Amniotic epithelial cell (primary cell): Measurements from ENCODE around the gene RNASE7.
A peak's percentile ranks its signal among the peaks of the same experiment; 100 is the strongest.
"Not testable (repeated sequence)": the region's sequence is repeated elsewhere in the genome, so short reads cannot be mapped to it uniquely, and the experiment has no call there.

Source experiments
- DNase-seq: peaks from one replicate; pipeline ENCODE4 v3.0.0-alpha.2; 2010; ENCODE audit warnings: low read depth

RNASE7 gene

GRCh38 chr14:21041676-21042433 is at the start of gene RNASE7:
RNASE7 (plus strand) TSS chr14:21042362; CDS start chr14:21042993, 631 bp downstream.
- DNase-seq, result peak; percentile 85

- no peak for DNase-seq
Observed at GRCh38 chr14:20996521-20996920, 45.6 kb upstream of the RNASE7 start.

- no peak for DNase-seq
Observed at GRCh38 chr14:20997115-20997514, 45.0 kb upstream of the RNASE7 start.

GRCh38 chr14:20997564-20997963 is 44.6 kb upstream of the RNASE7 start:
- no peak for DNase-seq

- no peak for DNase-seq
Observed at GRCh38 chr14:20998139-20998538, 44.0 kb upstream of the RNASE7 start.

GRCh38 chr14:20998674-20999366 is 43.3 kb upstream of the RNASE7 start, which contains the start of gene SLC39A2:
SLC39A2 (plus strand) TSS chr14:20999293; CDS start chr14:20999447, 154 bp downstream.
- peak; percentile 83 for DNase-seq

GRCh38 chr14:20999591-20999990 is 42.6 kb upstream of the RNASE7 start:
- no peak for DNase-seq

GRCh38 chr14:21001218-21001617 is 40.9 kb upstream of the RNASE7 start:
- no peak for DNase-seq

- DNase-seq, result no peak
Observed at GRCh38 chr14:21003788-21004346, 38.3 kb upstream of the RNASE7 start.

- not testable (repeated sequence) for DNase-seq
Observed at GRCh38 chr14:21009721-21010120, 32.4 kb upstream of the RNASE7 start.

- no peak for DNase-seq
Observed at GRCh38 chr14:21011136-21011535, 31.0 kb upstream of the RNASE7 start.

- peak; percentile 77 for DNase-seq
Observed at GRCh38 chr14:21014761-21015190, 27.4 kb upstream of the RNASE7 start.

GRCh38 chr14:21015312-21015711 is 26.9 kb upstream of the RNASE7 start:
- no peak for DNase-seq

GRCh38 chr14:21016413-21017190 is 25.6 kb upstream of the RNASE7 start:
- DNase-seq, result no peak

- DNase-seq, result no peak
Observed at GRCh38 chr14:21017528-21018245, 24.5 kb upstream of the RNASE7 start.

- DNase-seq, result no peak
Observed at GRCh38 chr14:21018286-21018685, 23.9 kb upstream of the RNASE7 start.

GRCh38 chr14:21018781-21019180 is 23.4 kb upstream of the RNASE7 start:
- no peak for DNase-seq

- DNase-seq, result no peak
Observed at GRCh38 chr14:21019366-21019765, 22.8 kb upstream of the RNASE7 start.

GRCh38 chr14:21020977-21021545 is 21.1 kb upstream of the RNASE7 start:
- no peak for DNase-seq

- DNase-seq, result no peak
Observed at GRCh38 chr14:21022686-21023085, 19.5 kb upstream of the RNASE7 start.

- DNase-seq, result no peak
Observed at GRCh38 chr14:21023174-21023573, 19.0 kb upstream of the RNASE7 start.
